CD4-positive, alpha-beta memory T cell (primary cell): ENCODE measurements around the gene DRD2. TPM values are rescaled to one million over a fixed set of nuclear protein-coding genes. Genes with fewer than 3 reads are reported as not detected.

Experiments
- CTCF ChIA-PET: fragments of 350-600 bp; sonication (Branson Sonifier 250); formaldehyde crosslinking; loops from one replicate; lab custom pipeline; 2021; ENCODE audit warnings: inconsistent platforms; ENCODE audit not compliant: partially characterized antibody; lab: Charles Lee
- POLR2A ChIA-PET: fragments of 350-600 bp; sonication (Branson Sonifier 250); formaldehyde crosslinking; loops from one replicate; lab custom pipeline; 2021; ENCODE audit not compliant: partially characterized antibody; lab: Charles Lee
- DNase-seq, 5 donors: peaks; one replicate each; pipeline versions ENCODE4 v3.0.0 to v3.0.0-alpha.2; 2020 to 2022; ENCODE audit warnings: mixed read lengths in 1 of 5
- H3K27ac ChIP-seq: one replicate; pipeline ENCODE4 v1.7.0; 2013; ENCODE audit warnings: low read depth, low read length
- H3K27me3 ChIP-seq: 2 replicates; pipeline ENCODE4 v1.7.0; 2013; ENCODE audit warnings: mild to moderate bottlenecking, low read length, moderate library complexity; ENCODE audit not compliant: insufficient read depth
- H3K36me3 ChIP-seq: 2 replicates; pipeline ENCODE4 v1.7.0; 2013; ENCODE audit warnings: mild to moderate bottlenecking, low read length, moderate library complexity; ENCODE audit not compliant: insufficient read depth
- H3K4me1 ChIP-seq: 2 replicates; pipeline ENCODE4 v1.7.0; 2013; ENCODE audit warnings: mild to moderate bottlenecking, low read length, moderate library complexity; ENCODE audit not compliant: insufficient read depth
- H3K4me3 ChIP-seq, 2 donors: one replicate each; pipeline ENCODE4 v1.7.0; 2013; ENCODE audit warnings: low read length in 2 of 2, mild to moderate bottlenecking in 1 of 2
- H3K9me3 ChIP-seq, 2 donors: one replicate each; pipeline ENCODE4 v1.7.0; 2013; ENCODE audit warnings: low read length in 2 of 2, control low read depth in 1 of 2; ENCODE audit not compliant: control insufficient read depth in 1 of 2
- H3K27ac Mint-ChIP-seq, 7 donors: one replicate each; pipeline ENCODE4 v1.8.0; 2020 to 2021; ENCODE audit warnings: mixed read lengths in 7 of 7, mild to moderate bottlenecking in 6 of 7, inconsistent platforms in 3 of 7, moderate library complexity in 3 of 7
- H3K27me3 Mint-ChIP-seq, 2 donors: one replicate each; pipeline ENCODE4 v1.8.0; 2020 to 2021; ENCODE audit warnings: mixed read lengths in 2 of 2
- H3K36me3 Mint-ChIP-seq, 2 donors: one replicate each; pipeline ENCODE4 v1.8.0; 2020 to 2021; ENCODE audit warnings: mixed read lengths in 2 of 2, inconsistent platforms in 1 of 2, mild to moderate bottlenecking in 1 of 2
- H3K4me1 Mint-ChIP-seq, 4 donors: one replicate each; pipeline ENCODE4 v1.8.0; 2020 to 2021; ENCODE audit warnings: mixed read lengths in 4 of 4, mild to moderate bottlenecking in 1 of 4
- H3K4me3 Mint-ChIP-seq, 8 donors: one replicate each; pipeline ENCODE4 v1.8.0; 2020 to 2021; ENCODE audit warnings: mixed read lengths in 8 of 8, mild to moderate bottlenecking in 7 of 8, moderate library complexity in 6 of 8, inconsistent platforms in 3 of 8
- H3K9me3 Mint-ChIP-seq, 8 donors: one replicate each; pipeline ENCODE4 v1.8.0; 2020 to 2021; ENCODE audit warnings: mixed read lengths in 8 of 8, mild to moderate bottlenecking in 5 of 8, inconsistent platforms in 3 of 8, moderate library complexity in 1 of 8
- intact Hi-C: fragments of 100-400 bp; cut with micrococcal nuclease; formaldehyde crosslinking; loops from one replicate; pipeline ENCODE4 v1.15.1; 2023
- polyA plus RNA-seq, 2 donors: library from polyadenylated mRNA; unstranded; fragments of 300-500 nt; fragmentation: Illumina TruSeq; gene quantifications; one replicate each; pipeline ENCODE4 v1.2.3, GENCODE V29; 2021
- total RNA-seq, 2 experiments: library from RNA; stranded (reverse); gene quantifications; one replicate each; pipeline ENCODE4 v1.2.3, GENCODE V29; 2021

DRD2 gene
- total and polyA plus RNA-seq, 4 experiments from 2014 or later = not detected

DNA sequence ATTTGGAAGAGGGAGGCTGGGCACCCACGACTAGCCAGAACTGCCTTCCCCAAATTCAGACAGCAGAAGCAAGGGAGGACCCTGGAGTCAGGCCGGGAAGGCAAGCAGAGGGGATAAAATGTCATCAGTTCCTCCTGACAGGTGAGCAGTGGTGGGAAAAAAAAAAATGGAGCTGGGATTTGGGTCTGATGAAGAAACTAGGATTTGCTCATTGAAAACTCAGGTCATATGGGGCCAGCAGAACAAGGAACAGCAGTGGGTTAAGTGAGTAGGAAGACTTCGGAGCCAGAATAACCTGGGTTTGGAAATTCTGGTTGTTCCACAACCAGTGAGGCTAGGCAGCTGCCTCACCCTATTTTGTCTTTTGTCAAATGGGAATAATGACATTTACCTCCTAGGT, 28.9 kb upstream of the DRD2 start:
- Histone ChIP-seq H3K36me3 (no peaks in the 10 kb centered on the region), H3K9me3 (no peaks in the 10 kb centered on the region), H3K27me3 (peaks cover 3% of the 10 kb centered on the region), H3K27ac (no peak overlapping the region), H3K4me1 (no peaks in the 10 kb centered on the region), H3K4me3 (no peak overlapping the region)
- H3K4me1 Mint-ChIP-seq = no peaks in the 10 kb centered on the region
- no peaks in the 10 kb centered on the region for H3K36me3 Mint-ChIP-seq
- ChIA-PET CTCF (no interaction called here), POLR2A (no interaction called here)
- H3K4me3 Mint-ChIP-seq = no peak overlapping the region
- H3K9me3 Mint-ChIP-seq = no peaks in the 10 kb centered on the region
- intact Hi-C loops = no loop called here
- no peak overlapping the region for H3K27ac Mint-ChIP-seq
- no peak for DNase-seq
- peaks cover 0 to 9% of the 10 kb centered on the region in 2 donors for H3K27me3 Mint-ChIP-seq

DNA sequence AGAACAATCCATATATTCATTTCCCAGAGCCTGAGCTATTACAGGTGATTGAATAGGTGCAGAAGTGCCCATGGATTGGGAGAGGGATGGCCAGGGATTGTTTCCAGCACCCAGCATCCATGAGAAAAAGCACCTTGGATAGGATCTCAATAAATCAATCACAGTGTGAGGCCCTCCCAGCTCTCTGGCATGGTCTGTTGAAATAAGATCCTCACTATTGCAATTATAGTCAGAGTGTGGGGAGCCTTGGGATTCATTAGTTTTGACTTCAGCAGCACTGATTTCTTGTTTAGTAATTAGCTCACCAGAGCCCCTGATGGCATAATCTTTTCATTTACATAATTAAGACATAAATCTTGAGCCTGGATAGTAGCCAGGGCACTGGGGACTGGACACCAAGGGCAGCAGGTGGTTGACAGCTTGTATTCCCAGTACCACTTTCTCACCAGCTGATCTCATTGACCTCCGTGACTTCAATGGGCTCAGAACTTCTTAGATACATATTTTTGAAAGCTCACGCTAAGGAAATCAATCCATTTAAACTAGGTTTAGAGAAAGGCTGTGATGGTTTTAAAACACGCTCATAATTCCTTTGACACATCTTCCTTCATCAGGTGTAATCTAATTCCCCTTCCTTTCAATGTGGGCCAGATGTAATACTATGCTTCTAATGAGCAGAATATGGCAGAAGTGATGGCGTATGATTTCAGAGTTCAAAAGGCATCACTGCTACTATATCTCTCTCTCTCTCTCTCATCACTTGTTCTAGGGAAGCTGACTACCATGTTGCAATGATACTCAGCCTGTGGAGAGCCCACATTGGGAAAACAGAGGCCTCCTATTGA, 22.1 kb upstream of the DRD2 start:
- no peaks in the 10 kb centered on the region for H3K4me1 ChIP-seq
- H3K9me3 ChIP-seq = no peaks in the 10 kb centered on the region
- Mint-ChIP-seq H3K27ac (no peak overlapping the region), H3K36me3 (no peaks in the 10 kb centered on the region), H3K4me1 (no peaks in the 10 kb centered on the region), H3K4me3 (no peak overlapping the region), H3K9me3 (peaks cover 0 to 2% (median 0%) of the 10 kb centered on the region in 8 donors), H3K27me3 (peaks cover 3 to 5% of the 10 kb centered on the region in 2 donors)
- no peak overlapping the region for H3K4me3 ChIP-seq
- H3K27ac ChIP-seq = no peak overlapping the region
- no peak for DNase-seq
- intact Hi-C loops = no loop called here
- ChIA-PET CTCF (no interaction called here), POLR2A (no interaction called here)
- no peaks in the 10 kb centered on the region for H3K36me3 ChIP-seq
- H3K27me3 ChIP-seq = peaks cover 4% of the 10 kb centered on the region

DNA sequence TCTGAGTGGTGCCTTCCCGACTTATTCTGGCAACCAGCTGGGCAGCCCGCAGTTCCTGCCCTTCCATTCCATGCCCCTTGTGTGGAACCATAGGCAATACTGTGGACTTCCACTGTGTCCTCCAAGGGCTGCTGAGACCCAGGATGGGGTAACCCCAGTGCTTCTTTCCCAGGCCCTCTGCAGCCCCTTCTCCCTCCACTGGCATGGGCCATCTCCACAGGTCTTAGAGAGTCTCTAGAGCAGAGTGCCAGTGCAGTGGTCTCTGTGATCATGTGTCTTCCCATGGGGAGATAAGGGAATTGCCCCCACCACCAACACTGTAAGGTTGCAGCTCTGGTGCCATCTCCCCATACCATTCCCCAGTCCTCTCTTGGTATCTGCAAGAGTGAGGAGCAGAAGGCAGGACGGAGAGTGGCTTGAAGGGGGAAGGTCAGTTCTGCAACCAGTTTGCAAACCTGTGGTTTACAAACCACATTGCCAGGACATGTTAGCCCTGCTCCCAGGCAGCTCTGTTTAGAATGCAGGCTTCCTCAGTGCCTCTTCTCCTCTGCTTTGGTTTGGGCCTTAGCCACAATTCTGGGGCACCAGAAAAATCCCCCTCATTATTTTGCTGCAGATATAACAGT, 20.9 kb upstream of the DRD2 start:
- CTCF ChIA-PET = no interaction called here

DNA sequence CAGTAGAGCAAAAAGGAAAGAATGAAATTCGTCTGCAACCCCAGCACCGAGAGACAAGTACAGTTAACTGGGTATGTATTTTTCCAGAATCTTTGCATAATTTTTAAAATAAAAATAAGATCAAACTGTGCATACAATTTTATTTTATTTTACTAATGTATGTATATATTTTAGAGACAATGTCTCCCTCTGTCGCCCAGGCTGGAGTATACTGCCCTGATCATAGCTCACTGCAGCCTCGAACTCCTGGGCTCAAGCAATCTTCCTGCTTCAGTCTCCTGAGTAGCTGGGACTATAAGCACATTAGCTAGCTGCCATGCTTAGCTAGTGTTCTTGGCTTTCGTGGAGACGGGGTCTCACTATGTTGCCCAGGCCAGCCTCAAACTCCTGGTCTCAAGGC, 18.8 kb upstream of the DRD2 start:
- H3K4me3 Mint-ChIP-seq = no peak overlapping the region
- CTCF ChIA-PET = interaction anchor here (0.8 kb wide), 1 partner anchor 14 kb away, joined by 3 read pairs; no protein-coding TSS in a partner anchor
- Histone ChIP-seq H3K27ac (no peak overlapping the region), H3K4me3 (no peak overlapping the region), H3K4me1 (no peaks in the 10 kb centered on the region), H3K9me3 (no peaks in the 10 kb centered on the region), H3K27me3 (peaks cover 4% of the 10 kb centered on the region), H3K36me3 (no peaks in the 10 kb centered on the region)
- POLR2A ChIA-PET = no interaction called here
- DNase-seq = no peak
- H3K36me3 Mint-ChIP-seq = no peaks in the 10 kb centered on the region
- H3K27me3 Mint-ChIP-seq = peaks cover 3 to 5% of the 10 kb centered on the region in 2 donors
- peaks cover 0 to 2% (median 0%) of the 10 kb centered on the region in 8 donors for H3K9me3 Mint-ChIP-seq
- intact Hi-C loops = no loop called here
- H3K4me1 Mint-ChIP-seq = no peaks in the 10 kb centered on the region
- no peak overlapping the region for H3K27ac Mint-ChIP-seq

More for the DNA sequence above, 20.9 kb upstream of the DRD2 start:
- intact Hi-C loops = no loop called here
- H3K4me1 ChIP-seq = no peaks in the 10 kb centered on the region
- DNase-seq = no peak
- peaks cover 0 to 2% (median 0%) of the 10 kb centered on the region in 8 donors for H3K9me3 Mint-ChIP-seq
- no peak overlapping the region for H3K27ac Mint-ChIP-seq
- no peaks in the 10 kb centered on the region for H3K36me3 ChIP-seq
- no peak overlapping the region for H3K4me3 Mint-ChIP-seq
- no peaks in the 10 kb centered on the region for H3K4me1 Mint-ChIP-seq
- peaks cover 3 to 5% of the 10 kb centered on the region in 2 donors for H3K27me3 Mint-ChIP-seq
- POLR2A ChIA-PET = no interaction called here
- no peaks in the 10 kb centered on the region for H3K36me3 Mint-ChIP-seq
- no peak overlapping the region for H3K4me3 ChIP-seq
- peaks cover 4% of the 10 kb centered on the region for H3K27me3 ChIP-seq
- H3K9me3 ChIP-seq = no peaks in the 10 kb centered on the region
- H3K27ac ChIP-seq = no peak overlapping the region

DNA sequence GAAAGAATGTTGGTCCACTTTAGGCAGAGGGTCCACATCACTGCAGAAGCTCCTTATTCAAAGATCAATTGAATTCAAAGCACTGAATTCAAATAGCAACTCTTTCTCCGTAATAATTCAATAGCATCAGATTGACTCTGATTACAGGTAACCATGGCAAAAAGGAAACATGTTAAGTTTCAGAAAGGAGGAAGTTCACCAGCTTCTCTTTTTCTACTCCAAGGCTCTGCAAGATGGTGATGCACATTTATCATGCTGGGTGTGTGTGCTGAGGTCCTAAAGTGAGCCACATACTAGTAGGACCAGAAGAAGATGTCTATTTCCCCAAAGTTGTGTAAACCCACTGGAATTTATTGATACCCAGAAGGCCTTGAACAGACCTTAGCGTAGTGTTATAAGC, 18.0 kb upstream of the DRD2 start:
- no peak overlapping the region for H3K4me3 Mint-ChIP-seq
- intact Hi-C loops = no loop called here
- H3K27ac Mint-ChIP-seq = no peak overlapping the region
- DNase-seq = no peak
- no peaks in the 10 kb centered on the region for H3K36me3 ChIP-seq
- POLR2A ChIA-PET = no interaction called here
- peaks cover 0 to 2% (median 0%) of the 10 kb centered on the region in 8 donors for H3K9me3 Mint-ChIP-seq
- H3K4me1 ChIP-seq = no peaks in the 10 kb centered on the region
- no peak overlapping the region for H3K4me3 ChIP-seq
- H3K9me3 ChIP-seq = no peaks in the 10 kb centered on the region
- H3K36me3 Mint-ChIP-seq = no peaks in the 10 kb centered on the region
- no peaks in the 10 kb centered on the region for H3K4me1 Mint-ChIP-seq
- CTCF ChIA-PET = interaction anchor here (0.8 kb wide), 1 partner anchor 15 kb away, joined by 3 read pairs; no protein-coding TSS in a partner anchor
- H3K27ac ChIP-seq = no peak overlapping the region
- peaks cover 4% of the 10 kb centered on the region for H3K27me3 ChIP-seq
- peaks cover 3 to 5% of the 10 kb centered on the region in 2 donors for H3K27me3 Mint-ChIP-seq

DNA sequence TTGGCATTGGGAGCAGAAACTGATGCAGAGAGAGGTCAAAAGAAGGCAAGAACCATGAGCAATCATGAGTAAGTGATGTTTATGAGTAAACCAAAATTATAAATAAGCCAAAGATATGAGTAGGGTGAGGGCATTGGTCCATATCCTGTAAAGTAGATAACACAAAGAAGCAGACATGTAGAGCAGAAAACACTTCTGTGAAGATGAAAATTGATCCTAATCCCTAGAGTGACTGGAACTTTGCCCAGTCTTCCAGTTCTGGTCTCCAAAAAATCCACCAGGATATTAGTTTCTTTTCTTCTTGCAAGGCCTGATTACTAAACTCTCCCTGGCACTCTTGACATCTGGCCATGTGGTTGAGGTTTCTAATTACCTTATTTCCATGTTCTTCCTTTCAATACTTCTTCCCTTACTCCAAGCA, 13.7 kb upstream of the DRD2 start:
- no peaks in the 10 kb centered on the region for H3K4me1 Mint-ChIP-seq
- Histone ChIP-seq H3K9me3 (no peaks in the 10 kb centered on the region), H3K4me3 (no peak overlapping the region), H3K27ac (no peak overlapping the region), H3K36me3 (no peaks in the 10 kb centered on the region), H3K27me3 (no peaks in the 10 kb centered on the region), H3K4me1 (no peaks in the 10 kb centered on the region)
- no peak overlapping the region for H3K27ac Mint-ChIP-seq
- no peak for DNase-seq
- no peaks in the 10 kb centered on the region for H3K36me3 Mint-ChIP-seq
- CTCF ChIA-PET = no interaction called here
- POLR2A ChIA-PET = no interaction called here
- peaks cover under 1 to 4% of the 10 kb centered on the region in 2 donors for H3K27me3 Mint-ChIP-seq
- no peaks in the 10 kb centered on the region for H3K9me3 Mint-ChIP-seq
- intact Hi-C loops = no loop called here
- no peak overlapping the region for H3K4me3 Mint-ChIP-seq

DNA sequence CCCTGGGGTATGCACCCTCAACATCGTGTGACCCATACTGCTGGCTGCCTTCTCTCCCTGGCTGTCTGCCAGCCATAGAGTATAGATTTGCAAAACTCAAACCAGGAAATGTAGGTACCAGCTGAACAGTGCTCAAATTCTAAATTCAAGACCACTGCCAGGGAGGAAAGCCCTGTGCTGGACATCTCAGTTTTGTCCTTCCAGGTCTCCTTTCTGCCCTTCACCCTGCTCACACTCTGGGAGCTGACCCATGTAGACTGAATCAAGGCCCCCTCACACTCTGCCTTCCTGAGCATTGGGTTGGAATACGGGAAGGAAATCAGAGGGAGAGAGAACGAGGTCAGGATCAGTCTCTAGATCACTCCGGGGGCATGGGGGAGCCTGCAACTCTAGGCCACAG, 12.4 kb upstream of the DRD2 start:
- no peaks in the 10 kb centered on the region for H3K27me3 ChIP-seq
- intact Hi-C loops = no loop called here
- ChIA-PET POLR2A (no interaction called here), CTCF (no interaction called here)
- H3K36me3 Mint-ChIP-seq = no peaks in the 10 kb centered on the region
- peaks cover 7 to 11% of the 10 kb centered on the region in 2 donors for H3K27me3 Mint-ChIP-seq
- no peaks in the 10 kb centered on the region for H3K4me1 Mint-ChIP-seq
- no peak for DNase-seq
- no peaks in the 10 kb centered on the region for H3K36me3 ChIP-seq
- no peak overlapping the region for H3K4me3 Mint-ChIP-seq
- H3K4me1 ChIP-seq = no peaks in the 10 kb centered on the region
- no peak overlapping the region for H3K4me3 ChIP-seq
- H3K27ac ChIP-seq = no peak overlapping the region
- H3K27ac Mint-ChIP-seq = no peak overlapping the region
- H3K9me3 Mint-ChIP-seq = no peaks in the 10 kb centered on the region
- H3K9me3 ChIP-seq = no peaks in the 10 kb centered on the region
